ENCODE measurements around the gene CYTH3.
"Not testable (repeated sequence)": the region's sequence is repeated elsewhere in the genome, so short reads cannot be mapped to it uniquely, and the experiment has no call there.

CYTH3 gene, protein sequence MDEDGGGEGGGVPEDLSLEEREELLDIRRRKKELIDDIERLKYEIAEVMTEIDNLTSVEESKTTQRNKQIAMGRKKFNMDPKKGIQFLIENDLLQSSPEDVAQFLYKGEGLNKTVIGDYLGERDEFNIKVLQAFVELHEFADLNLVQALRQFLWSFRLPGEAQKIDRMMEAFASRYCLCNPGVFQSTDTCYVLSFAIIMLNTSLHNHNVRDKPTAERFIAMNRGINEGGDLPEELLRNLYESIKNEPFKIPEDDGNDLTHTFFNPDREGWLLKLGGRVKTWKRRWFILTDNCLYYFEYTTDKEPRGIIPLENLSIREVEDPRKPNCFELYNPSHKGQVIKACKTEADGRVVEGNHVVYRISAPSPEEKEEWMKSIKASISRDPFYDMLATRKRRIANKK

GRCh38 chr7:6272481-6273323 lies at the start of gene CYTH3:
TSS of gene CYTH3 (minus strand) at chr7:6272624. CDS start at chr7:6272507, 117 bp downstream.
- peak; percentile 86 for DNase-seq

GRCh38 chr7:6320791-6321190 lies 48.4 kb upstream of the CYTH3 start:
- no peak for DNase-seq

GRCh38 chr7:6317797-6318438 lies 45.5 kb upstream of the CYTH3 start:
- DNase-seq: peak; percentile 17

- no peak for DNase-seq
Measured at GRCh38 chr7:6316226-6316625, 43.8 kb upstream of the CYTH3 start.

- no peak for DNase-seq
Measured at GRCh38 chr7:6315746-6316145, 43.3 kb upstream of the CYTH3 start.

GRCh38 chr7:6310271-6310993 lies 38.0 kb upstream of the CYTH3 start:
- DNase-seq: no peak

DNA sequence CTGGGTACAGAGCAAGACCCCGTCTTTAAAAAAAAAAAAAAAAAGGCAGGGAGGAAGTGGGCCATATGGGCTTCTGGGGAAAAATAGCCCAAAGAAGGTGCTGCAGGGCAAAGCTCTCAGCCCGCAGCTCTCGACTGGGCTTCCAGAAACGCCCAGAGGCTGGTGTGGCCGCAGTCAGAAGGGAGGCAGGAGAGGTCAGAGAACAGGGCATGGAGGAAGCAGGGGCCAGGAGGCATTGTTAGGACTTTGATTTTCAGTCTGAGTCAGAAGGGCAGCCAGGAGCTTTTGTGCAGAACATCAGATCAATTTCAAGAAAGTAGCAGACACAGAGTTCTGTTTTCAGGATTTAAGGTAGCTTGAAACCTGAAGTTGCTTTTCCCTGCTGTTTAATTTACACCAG lies 35.3 kb upstream of the CYTH3 start:
- DNase-seq: no peak

DNA sequence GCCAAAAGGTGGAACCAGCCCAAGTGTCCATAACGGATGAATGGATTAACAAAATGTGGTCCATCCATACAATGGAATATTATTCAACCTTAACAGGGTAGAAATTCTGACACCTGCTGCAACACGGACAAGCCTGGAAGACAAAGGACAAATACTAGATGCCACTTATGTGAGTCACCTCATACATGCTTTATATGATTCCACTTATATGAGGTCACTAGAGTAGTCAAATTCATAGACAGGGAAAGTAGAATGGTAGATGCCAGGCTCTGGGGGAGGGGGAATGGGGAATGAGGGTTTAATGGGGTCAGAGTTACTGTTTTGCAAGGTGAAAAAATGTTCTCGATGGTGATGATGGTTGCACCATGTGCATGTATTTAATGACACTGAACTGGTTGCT lies 34.0 kb upstream of the CYTH3 start:
- no peak for DNase-seq

GRCh38 chr7:6305330-6305729 lies 32.9 kb upstream of the CYTH3 start:
- DNase-seq: no peak

DNA sequence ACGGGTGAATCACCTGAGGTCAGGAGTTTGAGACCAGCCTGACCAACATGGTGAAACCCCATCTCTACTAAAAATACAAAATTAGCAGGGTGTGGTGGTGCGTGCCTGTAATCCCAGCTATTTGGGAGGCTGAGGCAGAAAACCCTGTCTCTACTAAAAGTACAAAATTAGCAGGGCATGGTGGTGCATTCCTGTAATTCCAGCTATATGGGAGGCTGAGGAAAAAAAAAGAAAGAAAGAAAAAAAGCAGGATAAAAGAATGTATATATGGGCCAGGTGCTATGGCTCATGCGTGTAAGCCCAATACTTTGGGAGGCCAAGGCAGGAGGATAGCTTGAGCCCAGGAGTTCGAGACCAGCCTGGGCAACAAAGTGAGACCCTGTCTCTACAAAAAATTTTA lies 29.0 kb upstream of the CYTH3 start:
- not testable (repeated sequence) for DNase-seq

DNA sequence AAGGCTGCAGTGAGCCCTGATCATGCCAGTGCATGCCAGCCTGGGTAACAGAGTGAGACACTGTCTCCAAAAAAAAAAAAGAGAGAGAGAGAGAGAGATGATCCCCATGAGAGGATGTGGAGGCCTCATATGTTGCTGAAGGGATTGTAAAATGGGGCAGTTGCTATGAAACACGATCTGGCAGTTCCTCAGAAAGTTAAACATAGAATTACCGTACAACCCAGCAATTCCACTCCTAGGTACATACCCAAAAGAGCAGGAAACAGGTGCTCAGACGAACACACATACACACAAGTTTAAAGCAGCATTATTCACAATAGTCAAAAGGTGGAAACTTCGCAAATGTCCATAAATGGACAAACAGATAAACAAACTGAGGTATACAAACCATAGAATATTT lies 27.4 kb upstream of the CYTH3 start:
- DNase-seq: no peak

GRCh38 chr7:6294839-6295238 lies 22.4 kb upstream of the CYTH3 start:
- DNase-seq: no peak

DNA sequence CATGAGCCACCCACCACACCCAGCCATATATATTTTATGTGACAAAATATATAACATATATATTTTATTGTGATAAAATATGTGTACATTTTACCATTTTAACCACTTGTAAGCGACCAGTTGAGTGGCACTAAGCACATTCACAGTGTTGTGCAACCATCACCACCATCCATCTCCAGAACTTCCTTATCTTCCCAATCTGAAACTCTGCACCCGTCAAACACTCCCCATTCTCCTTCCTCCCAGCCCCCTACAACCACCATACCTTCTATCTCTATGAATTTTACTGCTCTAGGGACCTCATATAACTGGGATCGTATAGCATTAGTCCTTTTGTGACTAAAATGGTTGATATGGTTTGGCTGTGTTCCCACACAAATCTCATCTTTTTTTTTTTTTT lies 20.8 kb upstream of the CYTH3 start:
- DNase-seq: no peak

DNA sequence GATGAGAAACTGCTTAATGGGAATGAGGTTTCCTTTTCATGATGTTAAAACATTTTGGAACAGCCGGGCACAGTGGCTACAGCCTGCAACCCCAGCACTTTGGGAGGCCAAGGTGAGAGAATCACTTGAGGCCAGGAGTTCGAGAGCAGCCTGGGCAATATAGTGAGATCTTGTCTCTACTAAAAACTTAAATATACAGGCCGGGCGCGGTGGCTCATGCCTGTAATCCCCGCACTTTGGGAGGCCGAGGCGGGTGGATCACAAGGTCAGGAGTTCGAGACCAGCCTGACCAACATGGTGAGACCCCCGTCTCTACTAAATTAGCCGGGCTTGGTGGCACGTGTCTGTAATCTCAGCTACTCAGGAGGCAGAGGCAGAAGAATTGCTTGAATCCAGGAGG lies 19.5 kb upstream of the CYTH3 start:
- not testable (repeated sequence) for DNase-seq

- DNase-seq: no peak
Measured at GRCh38 chr7:6291531-6291930, 19.1 kb upstream of the CYTH3 start.

DNA sequence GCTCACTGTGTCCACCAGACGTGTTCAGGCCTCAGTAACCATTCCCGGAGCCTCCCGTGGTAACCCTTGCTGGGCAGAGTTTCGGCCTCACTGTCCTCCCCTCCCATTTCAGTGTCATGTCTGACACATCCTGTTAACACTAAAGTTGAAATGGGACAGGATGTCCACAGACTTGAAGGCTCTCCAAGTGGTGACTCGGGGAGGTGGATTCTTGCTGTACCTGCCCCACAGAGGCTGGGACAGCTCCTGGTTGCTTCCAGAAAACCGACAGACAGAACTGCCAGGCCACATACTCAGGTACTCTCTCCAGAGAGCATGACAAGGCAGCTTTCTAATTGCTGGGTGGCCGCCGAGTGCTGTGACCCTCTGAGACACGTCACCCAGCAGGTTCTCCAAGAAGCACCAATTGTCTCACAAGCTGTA lies 17.9 kb upstream of the CYTH3 start:
- no peak for DNase-seq

DNA sequence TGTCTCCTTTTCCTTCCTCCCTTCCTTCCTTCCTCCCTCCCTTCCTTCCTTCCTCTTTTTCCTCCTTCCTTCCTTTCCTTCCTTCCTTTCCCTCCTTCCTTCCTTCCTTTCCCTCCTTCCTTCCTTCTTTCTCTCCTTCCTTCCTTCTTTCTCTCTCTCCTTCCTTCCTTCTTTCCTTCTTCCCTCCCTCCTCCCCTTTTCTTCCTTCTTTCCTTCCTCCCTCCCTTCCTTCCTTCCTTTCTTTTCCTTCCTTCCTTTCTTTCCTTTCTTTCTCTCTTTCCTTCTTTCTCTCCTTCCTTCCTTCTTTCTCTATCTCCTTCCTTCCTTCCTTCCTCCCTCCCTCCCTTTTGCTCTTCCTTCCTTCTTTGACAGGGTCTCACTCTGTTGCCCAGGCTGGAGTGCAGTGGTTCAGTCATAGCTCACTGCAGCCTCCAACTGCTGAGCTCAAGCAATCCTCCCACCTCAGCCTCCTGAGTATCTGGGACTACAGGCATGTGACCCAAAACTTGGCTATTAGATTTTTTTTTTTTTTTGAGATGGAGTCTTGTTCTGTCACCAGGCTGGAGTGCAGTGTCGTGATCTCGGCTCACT lies 15.9 kb upstream of the CYTH3 start:
- no peak for DNase-seq

DNA sequence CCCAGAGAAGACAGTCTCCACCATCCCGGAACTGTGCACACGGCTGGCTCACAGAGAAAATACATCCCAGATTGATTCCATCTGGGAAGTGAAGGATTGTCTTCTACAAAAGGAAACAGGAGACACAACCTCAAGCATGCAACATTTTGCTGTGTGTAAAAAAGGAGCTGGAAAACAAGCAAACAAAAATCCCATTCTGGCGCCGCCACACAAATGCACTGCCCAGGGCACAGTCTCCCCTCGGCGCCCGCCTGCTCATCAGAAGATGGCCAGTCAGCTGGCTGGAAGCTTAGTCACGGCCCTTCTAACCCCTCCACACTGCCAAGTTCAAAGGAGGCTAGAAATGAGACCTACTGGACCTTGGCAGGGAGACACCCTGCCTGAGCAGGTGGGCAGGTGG lies 14.1 kb upstream of the CYTH3 start:
- DNase-seq: no peak

- DNase-seq: no peak
Measured at GRCh38 chr7:6284461-6285360, 12.3 kb upstream of the CYTH3 start.

DNA sequence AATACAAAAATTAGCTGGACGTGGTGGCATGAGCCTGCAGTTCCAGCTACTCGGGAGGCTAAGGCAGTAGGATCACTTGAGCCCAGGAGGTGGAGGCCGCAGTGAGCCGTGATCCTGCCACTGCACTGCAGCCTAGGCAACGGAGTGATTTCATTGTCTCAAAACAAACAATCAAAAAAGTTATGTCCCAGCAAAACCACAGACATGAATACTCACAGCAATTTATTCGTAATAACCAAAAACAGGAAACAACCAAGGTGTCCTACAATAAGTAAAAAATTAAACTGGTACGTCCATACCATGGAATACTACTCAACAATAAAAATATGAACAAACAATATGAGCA lies 11.6 kb upstream of the CYTH3 start:
- no peak for DNase-seq

- DNase-seq: not testable (repeated sequence)
Measured at GRCh38 chr7:6283391-6284054, 11.1 kb upstream of the CYTH3 start.

All from hematopoietic multipotent progenitor cell treated with erythropoietin and hydrocortisone succinate and interleukin-3 and kit ligand, for 6 days (in vitro differentiated cells).